GM18517 (cell line): ENCODE results near the gene PSMA2.
A peak's percentile ranks its signal among the peaks of the same experiment; 100 is the strongest.

Experiments used
- ATAC-seq: cut with Tn5 transposase; IDR thresholded peaks from one replicate; pipeline ENCODE4 v1.9.1; 2021; ENCODE audit warnings: mild to moderate bottlenecking, moderate library complexity; ENCODE audit not compliant: unreplicated experiment

PSMA2 gene

DNA sequence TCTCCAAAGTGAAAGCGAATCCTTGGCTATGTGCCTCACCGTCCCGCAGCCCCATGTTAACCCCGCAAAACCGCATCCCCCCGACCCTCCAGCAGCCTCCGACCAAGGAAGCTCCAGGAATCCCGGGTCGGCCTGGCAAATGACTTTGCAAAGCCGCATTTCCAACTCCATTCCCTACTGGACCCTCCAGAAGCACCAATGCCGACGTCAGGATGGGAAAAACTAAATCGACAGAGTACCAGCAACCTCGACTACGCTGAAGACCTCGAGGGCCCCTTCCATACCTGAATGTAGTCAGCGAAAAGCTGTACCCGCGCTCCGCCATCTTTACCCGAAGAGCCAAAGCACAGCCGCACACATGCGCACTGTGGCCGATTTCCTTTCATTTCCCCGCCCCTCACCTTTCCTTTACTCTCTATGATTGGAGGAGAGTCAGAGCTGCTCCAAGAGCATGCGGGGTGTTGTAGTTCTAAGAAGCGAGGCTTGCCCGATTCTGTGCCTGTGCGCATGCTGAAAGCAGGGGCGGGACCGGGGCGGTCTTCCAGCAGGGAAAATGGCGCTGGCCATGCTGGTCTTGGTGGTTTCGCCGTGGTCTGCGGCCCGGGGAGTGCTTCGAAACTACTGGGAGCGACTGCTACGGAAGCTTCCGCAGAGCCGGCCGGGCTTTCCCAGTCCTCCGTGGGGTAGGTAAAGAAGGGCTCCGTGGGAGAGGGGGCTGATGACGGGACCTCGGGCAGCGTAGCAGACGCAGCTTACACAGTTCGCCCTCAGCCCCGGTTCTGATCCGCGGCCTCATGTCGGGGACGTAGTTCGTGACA, at the start of gene PSMA2, which contains the start of gene MRPL32:
Gene PSMA2, minus strand, starts transcription at position 341 of the 818 bp plus-strand sequence. Its CDS starts 16 bp downstream, at position 325.
Gene MRPL32, plus strand, starts transcription at position 543 of the 818 bp plus-strand sequence. Its CDS starts 11 bp downstream, at position 554.
- peak; percentile 99 for ATAC-seq

DNA sequence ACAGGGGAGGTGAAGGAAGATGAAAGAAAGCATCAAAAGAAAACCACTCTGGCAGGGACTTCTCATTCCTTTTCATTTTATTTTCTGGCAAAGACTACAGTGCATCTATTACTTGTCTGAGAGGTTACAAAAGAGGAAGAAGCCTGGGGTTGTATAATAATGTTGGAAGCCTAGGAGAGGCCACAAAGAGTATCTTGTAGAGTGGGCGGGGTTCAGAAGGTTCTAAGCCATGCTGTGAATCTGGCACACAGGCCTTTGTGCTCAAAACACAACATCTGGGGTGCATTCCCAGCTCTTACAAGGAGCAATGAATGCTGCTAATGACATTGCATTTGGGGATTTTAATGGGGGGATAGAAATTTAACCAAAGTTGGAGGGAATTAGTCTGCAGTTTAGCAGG, 49.6 kb upstream of the PSMA2 start:
- ATAC-seq, result no peak

DNA sequence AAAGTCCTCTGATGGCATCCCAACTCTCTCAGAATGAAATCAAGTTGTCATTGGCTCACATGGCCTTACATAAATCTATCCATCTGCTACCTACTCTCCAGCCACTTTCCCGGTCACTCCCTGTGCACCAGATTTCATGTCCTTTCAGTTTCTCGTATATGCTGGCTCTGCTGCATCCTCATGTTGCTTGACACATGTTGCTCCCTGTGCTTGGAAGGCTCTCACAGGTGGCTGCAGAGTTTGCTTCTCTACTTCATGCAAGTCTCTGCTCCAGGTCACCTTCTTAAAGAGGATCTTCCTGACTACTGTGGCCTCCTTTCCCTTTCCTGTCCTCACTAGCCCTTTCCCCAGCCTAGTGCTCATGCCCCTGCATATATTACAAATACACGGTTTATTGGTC, 48.5 kb upstream of the PSMA2 start:
- ATAC-seq, result no peak

DNA sequence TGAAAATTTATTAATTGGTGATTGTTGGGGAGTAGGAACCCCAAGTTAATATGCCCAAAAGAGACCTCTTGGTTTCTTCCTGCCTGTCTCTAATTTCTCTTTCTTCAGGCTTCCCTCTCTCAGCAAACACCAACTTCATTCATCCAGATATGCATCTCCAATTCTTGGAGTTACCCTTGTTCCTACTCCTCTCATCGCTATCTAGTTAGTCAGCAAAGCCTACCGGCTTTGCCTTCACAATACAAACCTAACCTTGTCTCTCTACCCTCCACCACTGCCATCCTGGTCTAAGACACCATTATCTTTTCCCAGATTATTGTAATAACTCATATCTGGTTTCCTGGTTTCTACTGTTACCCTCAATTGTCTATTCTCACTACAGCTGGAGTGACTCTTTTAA, 48.1 kb upstream of the PSMA2 start:
- ATAC-seq, result no peak

DNA sequence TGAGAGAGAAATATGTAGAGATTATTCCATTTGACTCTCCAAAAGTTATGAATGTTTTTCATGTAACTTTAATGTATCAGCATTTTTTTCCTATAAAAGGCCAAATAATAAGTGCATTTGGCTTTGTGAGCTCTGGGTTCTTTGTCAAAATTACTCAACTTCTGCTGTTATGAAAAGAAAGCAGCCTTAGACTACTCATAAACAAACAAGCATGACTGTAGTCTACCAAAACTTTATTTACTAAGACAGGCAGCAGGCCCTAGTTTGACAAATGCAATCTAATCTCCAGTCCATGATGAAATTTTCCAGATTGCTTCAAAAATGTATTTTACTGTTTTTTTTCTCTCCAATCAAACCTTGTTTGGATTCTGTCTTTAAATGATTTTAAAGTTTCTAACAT, 46.5 kb upstream of the PSMA2 start:
- ATAC-seq, result no peak

DNA sequence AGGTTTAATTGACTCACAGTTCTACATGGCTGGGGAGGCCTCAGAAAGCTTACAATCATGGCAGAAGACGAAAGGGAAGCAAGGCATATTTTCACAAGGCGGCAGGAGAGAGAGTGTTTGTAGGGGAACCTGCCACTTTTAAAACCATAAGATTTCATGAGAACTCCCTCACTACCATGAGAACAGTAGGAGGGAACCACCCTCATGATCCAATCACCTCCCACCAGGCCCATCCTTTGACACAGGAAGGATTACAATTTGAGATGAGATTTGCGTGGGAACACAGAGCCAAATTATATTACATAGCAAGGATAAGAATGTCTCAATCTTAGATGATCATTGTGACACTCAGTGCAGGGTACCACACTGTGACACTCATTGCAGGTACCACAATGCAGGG, 44.4 kb upstream of the PSMA2 start:
- no peak for ATAC-seq

DNA sequence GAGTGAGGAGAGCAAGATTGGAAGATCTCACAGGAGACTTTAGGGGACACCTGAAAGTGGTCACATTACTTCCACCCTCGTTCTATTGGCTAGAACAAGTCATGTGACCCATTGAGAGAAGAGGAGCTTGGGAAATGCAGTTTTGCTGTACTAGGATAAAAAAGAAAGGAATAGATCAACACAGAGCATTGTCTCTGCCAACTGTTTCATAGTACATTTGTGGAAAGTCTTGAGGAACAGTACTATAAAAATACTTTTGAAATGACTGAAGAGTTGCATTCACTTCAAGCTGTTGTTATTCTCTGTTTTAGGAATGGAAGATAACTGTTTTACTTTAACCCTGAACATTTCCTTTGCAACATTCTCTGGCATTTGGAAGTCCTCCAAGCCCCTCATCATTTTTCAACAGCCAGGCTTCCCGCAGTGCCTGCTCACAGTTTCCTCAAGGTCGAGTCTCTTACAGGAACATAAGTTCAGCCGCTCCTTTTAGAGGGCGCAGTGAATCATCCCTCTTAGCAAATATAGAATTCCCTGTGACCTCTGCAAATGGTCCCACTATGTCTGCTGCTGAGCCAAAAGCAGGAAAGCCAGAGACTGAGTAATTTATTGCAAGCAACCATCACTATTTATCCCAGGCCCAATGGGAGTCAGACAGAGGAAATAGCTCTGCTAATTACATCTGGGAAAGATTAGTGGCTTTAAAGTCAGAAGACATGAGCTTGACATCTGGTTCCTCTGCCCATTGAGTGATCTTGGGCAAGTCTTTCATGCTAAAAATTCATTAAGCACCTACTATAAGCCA, 40.9 kb upstream of the PSMA2 start:
- no peak for ATAC-seq

DNA sequence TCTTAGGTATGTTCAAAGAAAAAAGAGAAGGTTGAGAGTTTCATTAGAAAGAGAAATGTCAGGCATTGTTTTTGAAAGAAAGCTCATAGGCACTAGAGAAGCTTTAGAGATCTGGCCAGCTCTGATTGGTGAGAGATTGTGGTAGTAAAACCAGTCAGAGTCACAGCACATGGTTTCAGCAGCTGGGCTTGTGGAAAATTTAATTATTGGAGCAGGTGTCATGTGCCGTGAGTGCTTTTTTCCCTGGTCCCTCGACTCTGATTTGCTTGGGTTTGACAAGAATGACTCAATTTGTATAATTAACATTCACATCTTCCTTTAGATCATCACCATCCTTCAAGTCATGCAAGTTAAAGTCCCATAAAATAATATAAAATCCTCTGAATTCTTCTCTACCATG, 35.4 kb upstream of the PSMA2 start:
- no peak for ATAC-seq

DNA sequence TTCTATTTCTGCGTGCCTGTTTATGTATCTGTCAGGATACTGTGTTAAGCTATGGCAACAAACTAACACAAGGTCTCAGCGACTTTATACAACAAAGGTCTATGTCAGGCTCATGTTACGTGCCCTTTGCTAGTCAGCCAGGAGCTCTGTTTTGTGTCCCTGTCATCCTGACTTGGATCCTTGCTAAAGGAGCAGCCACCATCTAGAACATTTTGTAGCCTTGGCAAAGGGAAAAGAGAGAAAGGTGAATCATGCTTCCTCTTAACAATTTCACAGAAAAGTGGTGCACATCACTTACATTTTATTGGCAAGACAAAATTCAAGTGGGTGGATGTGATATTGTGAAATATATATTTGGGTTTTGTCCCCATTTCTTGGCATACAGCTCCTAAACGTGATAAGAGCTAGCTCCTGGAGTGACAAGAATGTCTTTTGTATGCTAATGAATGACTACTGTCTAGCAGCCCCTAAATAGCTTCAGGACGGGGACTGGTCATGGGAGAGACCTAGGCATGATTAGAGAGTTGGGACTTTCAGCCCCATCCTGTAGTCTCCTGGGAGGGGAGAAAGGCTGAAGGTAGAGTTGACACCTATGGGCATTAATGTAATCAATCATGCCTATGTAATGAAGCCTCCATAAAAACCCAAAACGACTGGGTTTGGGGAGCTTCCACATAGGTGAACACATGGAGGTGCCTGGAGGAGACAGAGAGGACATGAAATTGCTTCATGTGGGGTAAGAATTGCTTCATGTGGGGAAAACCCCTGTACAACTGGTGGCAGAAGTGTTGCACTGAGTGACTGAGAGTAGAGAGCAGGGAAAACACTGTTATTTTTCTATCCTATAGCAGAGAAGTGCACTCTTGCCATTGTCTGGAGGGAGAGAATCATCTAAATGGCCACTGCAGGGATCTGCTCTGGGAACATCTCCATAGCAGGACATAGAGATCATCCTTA, 33.2 kb upstream of the PSMA2 start:
- ATAC-seq, result no peak

DNA sequence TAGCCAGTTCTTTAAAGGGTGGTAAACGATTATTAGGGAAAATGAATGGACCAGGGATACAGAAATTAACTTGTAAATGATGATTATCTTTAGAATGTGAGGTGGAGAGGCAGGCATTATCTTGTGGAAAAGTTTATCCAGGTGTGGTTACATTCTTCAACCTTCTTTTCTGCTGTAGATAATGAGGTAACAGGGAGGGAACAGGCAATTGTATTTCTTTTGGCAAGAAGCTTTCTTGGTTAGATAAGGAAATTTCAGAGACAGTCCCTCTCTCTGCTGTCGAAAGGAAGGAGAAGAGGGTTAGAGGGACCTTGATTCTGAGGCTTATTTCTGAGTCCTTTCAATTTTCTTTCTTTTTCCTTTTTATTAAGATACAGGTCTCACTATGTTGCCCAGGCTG, 32.3 kb upstream of the PSMA2 start:
- ATAC-seq, result no peak

DNA sequence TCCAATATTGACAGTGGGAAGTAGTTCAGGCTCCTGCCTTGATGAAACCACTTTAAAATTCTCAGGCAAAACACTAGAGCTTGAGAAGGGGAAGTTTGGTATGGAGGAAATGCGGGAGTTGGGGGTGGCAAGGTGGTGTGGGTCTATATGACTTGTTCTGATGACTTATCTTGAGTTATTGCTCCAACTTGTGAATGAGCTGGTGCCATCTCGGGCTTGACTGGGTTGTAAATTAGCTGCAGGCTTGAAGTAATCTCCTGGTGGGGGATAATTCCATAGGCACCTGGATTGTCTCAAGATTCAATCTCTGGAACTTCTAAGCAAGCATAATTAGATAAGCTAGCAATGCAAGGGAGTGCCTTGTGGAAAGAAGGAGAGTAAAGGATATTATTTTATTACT, 29.2 kb upstream of the PSMA2 start:
- ATAC-seq, result no peak

DNA sequence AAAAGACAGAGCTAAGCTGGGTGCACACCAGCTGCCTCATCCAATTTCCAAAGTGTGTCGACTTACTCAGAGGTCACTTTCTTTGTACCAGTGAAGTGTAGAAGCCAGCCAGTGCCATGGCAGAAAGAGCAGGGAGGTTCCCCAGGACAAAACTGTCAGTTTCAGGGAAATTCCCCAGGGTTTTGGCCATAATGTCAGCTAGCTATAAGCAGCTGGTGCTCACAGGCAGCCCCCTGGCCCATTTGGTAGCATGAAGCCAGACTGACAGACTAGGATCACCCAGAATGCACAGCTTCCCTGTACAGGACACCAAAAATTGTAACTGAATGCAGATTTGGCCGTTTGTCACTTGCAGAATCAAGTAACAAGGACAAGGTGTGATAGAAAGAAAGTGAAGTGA, 28.8 kb upstream of the PSMA2 start:
- no peak for ATAC-seq

DNA sequence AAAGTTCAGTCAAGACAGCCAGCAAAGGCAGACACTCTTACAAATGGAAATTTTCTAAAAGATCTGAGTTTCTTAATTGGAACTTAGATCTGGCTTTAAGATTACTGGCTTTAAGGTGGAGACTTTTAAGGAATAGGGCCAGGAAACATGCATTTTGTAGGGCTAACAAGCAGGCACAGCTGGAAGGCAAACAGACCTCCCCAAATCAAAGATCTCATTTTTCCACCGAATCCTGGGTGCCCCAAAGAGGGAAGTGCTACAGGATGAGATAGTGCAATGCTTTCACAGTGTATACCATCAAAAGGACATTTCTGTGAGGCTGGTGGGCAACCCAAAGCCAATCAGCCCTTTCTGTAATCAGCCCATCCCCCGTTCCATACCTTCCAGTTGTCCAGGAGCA, 27.6 kb upstream of the PSMA2 start:
- no peak for ATAC-seq

DNA sequence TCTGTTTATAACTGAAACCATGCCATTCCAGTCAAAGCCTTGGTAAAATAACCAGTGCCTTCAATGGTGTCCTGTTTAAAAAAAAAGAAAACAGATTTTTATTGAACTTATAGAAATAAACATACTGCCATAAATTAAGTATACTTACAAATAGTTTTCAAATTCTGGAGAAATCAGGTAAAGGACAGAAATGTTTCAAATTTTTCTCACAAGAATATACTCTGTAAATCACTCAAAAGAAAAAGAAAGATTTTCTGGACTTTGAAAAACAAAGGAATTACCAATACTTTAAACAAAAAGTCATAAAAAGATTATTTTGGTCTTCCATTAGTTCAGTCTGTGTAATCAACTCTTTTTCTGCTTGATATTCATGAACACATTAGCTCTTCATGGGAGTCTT, 24.1 kb upstream of the PSMA2 start:
- ATAC-seq, result no peak

DNA sequence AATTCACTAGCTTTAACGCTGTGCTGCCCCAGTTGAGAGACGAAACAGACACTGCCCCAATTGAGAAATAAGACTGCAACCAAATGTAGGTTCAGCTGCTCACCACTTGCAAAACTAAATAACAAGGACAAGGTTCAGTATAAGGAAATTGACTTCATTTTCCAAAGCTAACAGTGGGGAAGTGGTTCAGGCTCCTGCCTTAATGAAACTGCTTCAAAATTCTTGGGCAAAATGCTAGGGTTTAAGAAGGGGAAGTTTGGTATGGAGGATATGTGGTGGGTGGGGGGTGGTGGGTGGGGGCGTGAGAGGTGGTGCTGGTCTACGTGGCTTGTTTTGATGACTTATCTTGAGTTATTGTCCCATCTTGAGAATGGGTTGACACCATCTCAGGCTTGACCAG, 22.0 kb upstream of the PSMA2 start:
- ATAC-seq, result no peak

DNA sequence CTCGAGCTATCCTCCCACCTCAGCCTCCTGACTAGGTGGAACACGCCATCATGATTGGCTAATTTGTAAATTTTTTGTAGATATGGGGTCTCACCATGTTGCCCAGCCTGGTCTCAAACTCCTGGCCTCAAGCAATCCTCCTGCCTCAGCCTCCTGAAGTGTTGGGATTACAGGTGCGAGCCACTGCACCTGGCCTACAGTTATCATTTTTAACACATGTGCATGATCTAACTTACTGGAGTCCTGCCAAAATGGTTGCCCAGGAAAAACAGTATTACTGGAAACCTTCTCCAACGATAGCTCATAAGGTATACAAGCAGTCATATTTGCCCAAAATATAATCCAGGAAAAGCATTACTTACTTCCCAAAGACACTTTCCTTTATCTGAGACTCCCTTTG, 20.4 kb upstream of the PSMA2 start:
- ATAC-seq, result no peak

DNA sequence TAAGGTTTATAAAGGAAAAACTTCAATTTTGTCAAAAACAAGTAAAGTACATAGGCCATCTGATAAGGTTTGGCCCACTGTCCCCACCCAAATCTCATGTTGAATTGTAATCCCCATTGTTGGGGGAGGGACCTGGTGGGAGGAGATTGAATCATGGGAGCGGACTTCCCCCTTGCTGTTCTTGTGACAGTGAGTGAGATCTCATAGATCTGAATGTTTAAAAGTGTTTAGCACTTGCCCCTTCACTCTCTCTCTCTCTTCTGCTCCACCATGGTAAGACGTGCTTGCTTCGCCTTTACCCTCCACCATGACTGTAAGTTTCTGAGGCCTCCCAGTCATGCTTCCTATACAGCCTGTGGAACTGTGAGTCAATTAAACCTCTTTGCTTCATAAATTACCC, 18.4 kb upstream of the PSMA2 start:
- ATAC-seq, result no peak

DNA sequence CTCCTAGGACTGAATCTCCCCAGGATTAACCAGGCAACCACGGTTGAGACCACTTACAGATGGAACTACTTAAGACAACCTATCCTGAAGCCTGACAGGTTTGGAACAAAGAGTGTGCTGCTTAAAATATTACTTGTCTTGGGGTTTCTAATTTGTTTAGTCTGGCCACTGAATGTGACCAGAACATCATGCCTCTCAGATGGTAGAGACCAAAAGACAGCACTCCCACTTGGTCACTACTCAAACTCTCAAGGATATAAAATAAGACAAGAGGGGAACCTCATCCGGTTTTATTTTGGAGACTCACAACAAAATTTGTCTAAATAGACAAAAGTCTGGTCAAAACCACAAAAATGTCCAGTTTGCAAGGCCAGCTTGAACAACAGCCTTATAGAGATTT, 15.5 kb upstream of the PSMA2 start:
- ATAC-seq, result no peak

DNA sequence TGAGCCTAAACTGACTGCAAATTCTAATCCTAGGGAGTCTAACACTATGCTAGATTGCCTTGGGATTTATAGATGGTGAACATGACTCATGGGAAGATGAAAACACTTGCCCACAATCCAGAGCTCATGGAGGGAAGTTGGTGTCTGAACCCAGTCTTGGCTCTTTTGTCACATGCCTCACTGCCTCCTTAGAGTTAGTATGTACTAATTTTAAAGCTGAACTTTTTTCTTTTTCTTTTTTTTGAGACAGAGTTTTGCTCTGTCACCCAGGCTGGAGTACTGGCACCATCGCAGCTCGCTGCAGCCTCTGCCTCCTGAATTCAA, 14.6 kb upstream of the PSMA2 start:
- ATAC-seq, result no peak

DNA sequence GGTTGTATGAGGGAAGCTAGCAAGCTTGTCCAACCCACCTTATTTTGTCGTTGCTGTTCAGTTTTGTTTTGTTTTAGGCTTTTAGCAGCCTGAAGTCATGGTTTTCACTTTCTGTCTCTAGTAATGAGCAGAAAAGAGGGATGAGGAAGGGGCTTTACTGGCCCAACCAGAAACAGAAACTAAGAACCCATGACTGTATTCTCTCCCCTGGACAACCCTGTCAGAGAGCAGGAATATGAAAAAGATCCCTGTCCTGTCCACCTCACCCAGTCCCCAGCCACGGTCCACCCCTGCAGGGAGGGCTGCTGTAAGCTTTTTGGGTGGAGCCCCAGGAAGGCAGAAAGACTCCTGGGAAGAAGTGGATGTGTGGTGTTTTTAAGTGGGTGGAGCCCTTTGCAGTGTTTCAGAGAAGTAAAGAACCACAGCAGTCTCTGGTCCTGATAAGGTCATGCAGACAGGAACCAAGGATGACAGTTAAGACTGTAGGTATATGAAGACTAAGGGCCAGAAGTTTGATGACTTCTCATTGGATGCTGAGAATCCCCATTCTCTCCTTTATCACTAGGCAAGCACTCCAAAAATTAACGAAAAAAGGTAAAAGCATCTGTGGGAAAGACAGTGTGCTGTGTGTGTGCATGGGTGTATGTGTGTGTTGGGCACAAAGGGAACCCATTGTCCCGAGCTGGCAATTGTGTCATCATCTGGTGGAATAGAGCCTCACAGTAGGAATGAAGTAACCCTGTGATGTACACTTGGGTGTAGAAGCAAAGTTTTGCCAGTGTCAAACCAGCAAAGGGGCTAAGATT, 14.1 kb upstream of the PSMA2 start:
- no peak for ATAC-seq
